PC-9 (cell line): ENCODE measurements around the gene TRIO. TPM values are rescaled to one million over a fixed set of nuclear protein-coding genes. Genes with fewer than 3 reads are reported as not detected.

Experiments
- BruUV-seq: library from RNA; stranded (reverse); fragments of 400-500 nt; replicated peaks from 2 replicates; lab custom pipeline; 2021; lab: Mats Ljungman, UMichigan
- CTCF ChIA-PET: fragments of 300-600 bp; sonication (Branson Sonifier 250); formaldehyde crosslinking; loops from one replicate; lab custom pipeline; 2022; ENCODE audit warnings: antibody characterized with exemption; lab: Charles Lee
- POLR2A ChIA-PET: fragments of 300-600 bp; sonication (Branson Sonifier 250); formaldehyde crosslinking; loops from one replicate; lab custom pipeline; 2022; ENCODE audit warnings: antibody characterized with exemption; ENCODE audit not compliant: unreplicated experiment; lab: Charles Lee
- DNase-seq, 2 experiments: peaks; one replicate each; pipeline versions ENCODE4 v3.0.0 to v3.0.0-alpha.2; 2015 to 2022; ENCODE audit warnings: mixed read lengths in 1 of 2
- H2AFZ ChIP-seq: fragments of 200-600 bp; sonication (generic); 2 replicates; pipeline ENCODE4 v1.8.1; 2017; ENCODE audit warnings: antibody characterized with exemption
- H3F3A ChIP-seq: fragments of 200-600 bp; sonication (generic); 2 replicates; pipeline ENCODE4 v1.8.1; 2017; ENCODE audit warnings: antibody characterized with exemption, mild to moderate bottlenecking, low read depth; ENCODE audit not compliant: insufficient read depth
- H3K27ac ChIP-seq: fragments of 200-600 bp; sonication (generic); 2 replicates; pipeline ENCODE4 v1.6.1; 2016; ENCODE audit warnings: mixed run types
- H3K27me3 ChIP-seq: fragments of 200-600 bp; sonication (generic); 2 replicates; pipeline ENCODE4 v1.6.1; 2016; ENCODE audit warnings: low read depth, mixed run types; ENCODE audit not compliant: insufficient read depth
- H3K36me3 ChIP-seq: fragments of 200-600 bp; sonication (generic); 2 replicates; pipeline ENCODE4 v1.6.1; 2016; ENCODE audit warnings: low read depth, mixed run types
- H3K4me1 ChIP-seq: fragments of 200-600 bp; sonication (generic); replicated peaks from 2 replicates; pipeline ENCODE4 v1.6.1; 2016; ENCODE audit warnings: mixed run types; ENCODE audit not compliant: insufficient read depth
- H3K4me2 ChIP-seq: fragments of 200-600 bp; sonication (generic); 2 replicates; pipeline ENCODE4 v1.6.1; 2017; ENCODE audit warnings: mixed run types
- H3K4me3 ChIP-seq: fragments of 200-600 bp; sonication (generic); 2 replicates; pipeline ENCODE4 v1.6.1; 2016; ENCODE audit warnings: mixed run types
- H3K79me2 ChIP-seq: fragments of 200-600 bp; sonication (generic); 2 replicates; pipeline ENCODE4 v1.6.1; 2017; ENCODE audit warnings: low read depth, mixed run types
- H3K9me2 ChIP-seq: fragments of 200-600 bp; sonication (generic); 2 replicates; pipeline ENCODE4 v1.8.1; 2017; ENCODE audit warnings: mild to moderate bottlenecking; ENCODE audit not compliant: insufficient read depth
- H3K9me3 ChIP-seq: fragments of 200-600 bp; sonication (generic); 2 replicates; pipeline ENCODE4 v1.8.1; 2016; ENCODE audit warnings: low read depth; ENCODE audit not compliant: insufficient read depth
- H4K20me1 ChIP-seq: fragments of 200-600 bp; sonication (generic); 2 replicates; pipeline ENCODE4 v1.8.1; 2017; ENCODE audit not compliant: insufficient read depth
- EZH2 ChIP-seq: fragments of 200-600 bp; sonication (generic); IDR thresholded peaks from 2 replicates; pipeline ENCODE4 v1.8.0; 2017; ENCODE audit warnings: antibody characterized with exemption, low read depth
- intact Hi-C: fragments of 100-400 bp; cut with micrococcal nuclease; formaldehyde crosslinking; loops from one replicate; pipeline ENCODE4 v1.10.0; 2022; ENCODE audit not compliant: unreplicated experiment
- total RNA-seq: library from RNA; stranded (reverse); gene quantifications from 2 replicates; pipeline ENCODE4 v1.2.3, GENCODE V29; 2021
- TF ChIP-seq, protein P1 (sequence below): fragments of 200-600 bp; sonication (generic); conservative IDR thresholded peaks from 2 replicates; pipeline ENCODE4 v1.6.1; 2017; ENCODE audit warnings: mixed run types, antibody characterized with exemption, mild to moderate bottlenecking, moderate library complexity

Gene TRIO
- total RNA-seq, 1 experiment from 2014 or later, result 596 TPM

DNA sequence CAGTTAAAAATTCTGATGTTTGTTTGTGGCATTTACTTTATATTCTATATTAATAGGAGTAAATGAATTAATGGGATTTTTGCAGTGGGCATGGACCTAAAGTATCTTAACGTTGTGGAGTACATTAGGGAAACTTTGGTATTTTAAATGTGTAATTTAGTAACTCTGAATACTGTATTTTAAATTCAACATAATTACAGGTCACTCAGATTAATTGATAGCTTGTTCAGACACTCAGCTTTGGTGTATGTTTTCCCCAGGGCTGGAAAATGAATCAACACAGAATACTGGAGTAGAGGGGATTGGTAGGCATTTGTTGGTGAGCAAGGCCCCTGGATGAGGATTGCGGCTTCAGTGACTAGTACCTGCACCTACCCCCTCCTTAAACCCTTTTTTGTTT is 117.5 kb downstream of the TRIO start:
- Histone ChIP-seq H3K4me2 (no peak overlapping the region), H3K79me2 (peaks cover 94% of the 10 kb centered on the region), H3K9me3 (peaks cover 9% of the 10 kb centered on the region; the same call in 1 of the 2 replicates), H3F3A (peaks cover 12% of the 10 kb centered on the region), H3K4me1 (peaks cover 23% of the 10 kb centered on the region), H3K4me3 (no peak overlapping the region), H2AFZ (no peak overlapping the region), H4K20me1 (no peaks in the 10 kb centered on the region), H3K27me3 (no peaks in the 10 kb centered on the region), H3K9me2 (no peaks in the 10 kb centered on the region), H3K27ac (peak overlapping the region; percentile 15; the same call in 1 of the 2 replicates), H3K36me3 (peaks cover 11% of the 10 kb centered on the region; the same call in 1 of the 2 replicates)
- intact Hi-C loops, result no loop called here
- no TSS peak for BruUV-seq
- TF ChIP-seq, protein P1, sequence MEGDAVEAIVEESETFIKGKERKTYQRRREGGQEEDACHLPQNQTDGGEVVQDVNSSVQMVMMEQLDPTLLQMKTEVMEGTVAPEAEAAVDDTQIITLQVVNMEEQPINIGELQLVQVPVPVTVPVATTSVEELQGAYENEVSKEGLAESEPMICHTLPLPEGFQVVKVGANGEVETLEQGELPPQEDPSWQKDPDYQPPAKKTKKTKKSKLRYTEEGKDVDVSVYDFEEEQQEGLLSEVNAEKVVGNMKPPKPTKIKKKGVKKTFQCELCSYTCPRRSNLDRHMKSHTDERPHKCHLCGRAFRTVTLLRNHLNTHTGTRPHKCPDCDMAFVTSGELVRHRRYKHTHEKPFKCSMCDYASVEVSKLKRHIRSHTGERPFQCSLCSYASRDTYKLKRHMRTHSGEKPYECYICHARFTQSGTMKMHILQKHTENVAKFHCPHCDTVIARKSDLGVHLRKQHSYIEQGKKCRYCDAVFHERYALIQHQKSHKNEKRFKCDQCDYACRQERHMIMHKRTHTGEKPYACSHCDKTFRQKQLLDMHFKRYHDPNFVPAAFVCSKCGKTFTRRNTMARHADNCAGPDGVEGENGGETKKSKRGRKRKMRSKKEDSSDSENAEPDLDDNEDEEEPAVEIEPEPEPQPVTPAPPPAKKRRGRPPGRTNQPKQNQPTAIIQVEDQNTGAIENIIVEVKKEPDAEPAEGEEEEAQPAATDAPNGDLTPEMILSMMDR, result no peak
- no peak for TF ChIP-seq EZH2
- no peak for DNase-seq
- POLR2A ChIA-PET, result interaction anchor here (0.6 kb wide), 3 partner anchors 8 to 116 kb away, joined by 3 to 5 read pairs (median 3); no protein-coding TSS in a partner anchor
- CTCF ChIA-PET, result interaction anchor here (0.5 kb wide), 1 partner anchor 20 kb away, joined by 3 read pairs; no protein-coding TSS in a partner anchor

DNA sequence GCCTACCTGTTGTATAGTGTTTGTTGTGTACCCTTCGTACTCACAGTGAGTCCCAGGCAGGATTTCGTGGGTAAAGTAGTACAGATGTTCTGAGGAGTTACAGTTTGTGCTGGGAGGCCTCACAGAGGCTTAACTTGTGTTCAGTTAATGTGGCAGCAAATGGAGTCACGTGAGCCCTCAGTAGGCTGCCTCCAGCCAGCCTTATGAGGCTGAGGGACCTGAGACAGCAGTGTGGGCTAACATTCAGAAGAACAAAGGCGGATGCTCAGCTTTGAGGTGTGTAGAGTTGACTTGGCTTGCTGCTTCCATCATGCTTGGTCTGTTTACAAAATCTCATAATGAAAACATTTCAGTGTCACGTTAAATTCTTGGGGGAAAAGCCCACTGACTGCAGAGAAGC is 118.1 kb downstream of the TRIO start:
- no peaks in the 10 kb centered on the region for H3K9me2 ChIP-seq
- BruUV-seq, result no TSS peak
- no peak overlapping the region for H3K4me3 ChIP-seq
- POLR2A ChIA-PET, result interaction anchor here (0.6 kb wide), 4 partner anchors 8 to 154 kb away, joined by 3 to 15 read pairs (median 4); no protein-coding TSS in a partner anchor
- H2AFZ ChIP-seq, result no peak overlapping the region
- H3F3A ChIP-seq, result peaks cover 18% of the 10 kb centered on the region
- peaks cover 3% of the 10 kb centered on the region; the same call in 1 of the 2 replicates for H3K9me3 ChIP-seq
- no peak overlapping the region for H3K4me2 ChIP-seq
- H4K20me1 ChIP-seq, result no peaks in the 10 kb centered on the region
- H3K36me3 ChIP-seq, result peaks cover 5% of the 10 kb centered on the region; the same call in 1 of the 2 replicates
- peaks cover 94% of the 10 kb centered on the region for H3K79me2 ChIP-seq
- intact Hi-C loops, result no loop called here
- no peak for TF ChIP-seq EZH2
- TF ChIP-seq, protein P1, result no peak
- H3K27me3 ChIP-seq, result no peaks in the 10 kb centered on the region
- CTCF ChIA-PET, result no interaction called here
- peak overlapping the region; percentile 15; the same call in 1 of the 2 replicates for H3K27ac ChIP-seq
- DNase-seq, result no peak
- peaks cover 29% of the 10 kb centered on the region for H3K4me1 ChIP-seq

DNA sequence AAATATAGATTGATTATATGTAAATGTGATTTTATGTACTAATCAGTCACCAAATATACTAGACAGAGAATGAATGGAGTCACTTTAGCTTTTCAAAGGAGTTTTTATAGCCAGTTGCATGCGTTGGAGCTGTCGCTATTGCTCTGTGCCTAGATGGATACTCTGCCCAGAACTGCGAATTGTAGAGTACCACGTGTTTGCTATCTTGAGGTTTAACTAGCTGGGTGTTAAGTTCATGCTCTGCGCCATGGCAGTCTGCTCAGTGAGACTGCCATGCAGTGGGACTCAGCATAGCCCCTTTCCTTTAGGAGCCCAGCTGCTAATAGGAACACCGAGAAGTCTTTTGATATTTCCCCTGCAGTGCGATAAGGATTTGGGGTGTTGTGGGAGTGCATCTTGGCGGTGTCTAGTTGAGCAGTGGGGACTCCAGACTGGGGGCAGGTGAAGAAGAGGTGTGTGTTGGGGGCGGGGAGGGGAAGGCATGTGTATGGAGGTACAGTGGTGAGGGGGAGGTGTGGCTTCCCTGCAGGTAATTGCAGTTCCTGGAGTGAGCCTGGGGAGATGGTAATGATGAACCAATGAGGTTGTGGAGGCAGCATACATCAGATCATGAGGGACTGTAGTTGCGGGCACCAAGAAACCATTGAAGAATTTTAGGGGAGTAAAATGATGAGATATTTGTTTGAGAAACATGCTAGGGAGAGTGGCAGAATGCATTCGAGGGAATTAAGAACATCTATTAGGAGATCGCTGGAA is 118.9 kb downstream of the TRIO start:
- 0 out of 2 replicates have a peak overlapping the region, but pooled peaks have one; percentile 88 for H3K27ac ChIP-seq
- no peaks in the 10 kb centered on the region for H3K9me2 ChIP-seq
- H3K4me2 ChIP-seq, result no peak overlapping the region
- H4K20me1 ChIP-seq, result no peaks in the 10 kb centered on the region
- H3F3A ChIP-seq, result peaks cover 22% of the 10 kb centered on the region
- TF ChIP-seq, protein P1, result no peak
- TF ChIP-seq EZH2, result no peak
- CTCF ChIA-PET, result no interaction called here
- H3K9me3 ChIP-seq, result no peaks in the 10 kb centered on the region
- no peak overlapping the region for H3K4me3 ChIP-seq
- no peaks in the 10 kb centered on the region for H3K36me3 ChIP-seq
- DNase-seq, result no peak
- BruUV-seq, result no TSS peak
- H3K79me2 ChIP-seq, result peaks cover 94% of the 10 kb centered on the region
- H3K27me3 ChIP-seq, result no peaks in the 10 kb centered on the region
- intact Hi-C loops, result no loop called here
- no peak overlapping the region for H2AFZ ChIP-seq
- POLR2A ChIA-PET, result interaction anchor here (0.6 kb wide), 2 partner anchors 153 to 154 kb away, joined by 3 to 15 read pairs; no protein-coding TSS in a partner anchor
- H3K4me1 ChIP-seq, result peaks cover 37% of the 10 kb centered on the region
